Myocyte (in vitro differentiated cells): ENCODE data around the gene ZNF543. TPM values are rescaled to one million over a fixed set of nuclear protein-coding genes. Genes with fewer than 3 reads are reported as not detected.

Source experiments
- DNase-seq: peaks from one replicate; pipeline ENCODE4 v3.0.0-alpha.2; 2012; ENCODE audit warnings: low read depth
- total RNA-seq: library from RNA; depleted of rRNA; stranded (reverse); fragments of >200 nt; gene quantifications from 2 replicates; pipeline ENCODE4 v1.2.3, GENCODE V29; 2014

Gene ZNF543
- total RNA-seq, 1 donor from 2014 or later = 8.6 TPM

DNA sequence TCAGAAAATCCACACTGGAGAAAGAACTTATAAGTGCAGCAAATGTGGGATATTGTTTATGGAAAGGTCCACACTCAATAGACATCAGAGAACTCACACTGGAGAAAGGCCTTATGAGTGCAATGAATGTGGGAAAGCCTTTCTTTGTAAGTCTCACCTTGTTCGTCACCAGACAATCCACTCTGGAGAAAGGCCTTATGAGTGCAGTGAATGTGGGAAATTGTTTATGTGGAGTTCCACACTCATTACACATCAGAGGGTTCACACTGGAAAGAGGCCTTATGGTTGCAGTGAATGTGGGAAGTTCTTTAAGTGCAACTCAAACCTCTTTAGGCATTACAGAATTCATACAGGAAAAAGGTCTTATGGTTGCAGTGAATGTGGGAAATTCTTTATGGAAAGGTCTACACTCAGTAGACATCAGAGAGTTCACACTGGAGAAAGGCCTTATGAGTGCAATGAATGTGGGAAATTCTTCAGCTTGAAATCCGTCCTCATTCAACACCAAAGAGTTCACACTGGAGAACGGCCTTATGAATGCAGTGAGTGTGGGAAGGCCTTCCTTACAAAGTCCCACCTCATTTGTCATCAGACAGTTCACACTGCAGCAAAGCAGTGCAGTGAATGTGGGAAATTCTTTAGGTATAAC, 57.4 kb downstream of the ZNF543 start:
- DNase-seq = no peak

Other genes starting within 250 kb of the ZNF543 start
- gene USP29, start 200.5 kb upstream of the ZNF543 start, total RNA-seq = 0.05 TPM in 1 of 2 replicates, not detected in the other
- gene ZIM3, start 175.3 kb upstream of the ZNF543 start, total RNA-seq = not detected in 2 replicates
- not detected in 2 replicates for gene DUXA, start 153.0 kb upstream of the ZNF543 start, total RNA-seq
- 24.1 and 29.2 TPM in 2 replicates for gene ZNF264, start 129.0 kb upstream of the ZNF543 start, total RNA-seq
- gene AURKC, start 89.4 kb upstream of the ZNF543 start, total RNA-seq = not detected in 2 replicates
- 16.0 and 16.9 TPM in 2 replicates for gene ZNF805, start 79.8 kb upstream of the ZNF543 start, total RNA-seq
- gene ZNF460, start 40.0 kb upstream of the ZNF543 start, total RNA-seq = 59.7 and 69.2 TPM in 2 replicates
- 9.0 and 9.9 TPM in 2 replicates for gene ZNF304, start 30.8 kb downstream of the ZNF543 start, total RNA-seq
- 20.3 and 33.2 TPM in 2 replicates for gene TRAPPC2B, start 43.1 kb downstream of the ZNF543 start, total RNA-seq
- 3.0 and 4.1 TPM in 2 replicates for gene ZNF547, start 43.1 kb downstream of the ZNF543 start, total RNA-seq
- gene ZNF548, start 69.4 kb downstream of the ZNF543 start, total RNA-seq = 15.8 and 17.3 TPM in 2 replicates
- 5.2 and 9.8 TPM in 2 replicates for gene ZNF17, start 90.7 kb downstream of the ZNF543 start, total RNA-seq
- gene ZNF749, start 114.9 kb downstream of the ZNF543 start, total RNA-seq = 3.4 and 5.4 TPM in 2 replicates
- 0.36 and 1.0 TPM in 2 replicates for gene VN1R1, start 136.7 kb downstream of the ZNF543 start, total RNA-seq
- 22.8 and 33.6 TPM in 2 replicates for gene ZNF772, start 157.1 kb downstream of the ZNF543 start, total RNA-seq
- gene ZNF419, start 167.3 kb downstream of the ZNF543 start, total RNA-seq = 12.3 and 14.0 TPM in 2 replicates
- gene ZNF773, start 179.5 kb downstream of the ZNF543 start, total RNA-seq = 16.2 and 17.8 TPM in 2 replicates
- gene ZNF549, start 206.9 kb downstream of the ZNF543 start, total RNA-seq = 4.8 and 5.8 TPM in 2 replicates
- gene ZNF550, start 239.4 kb downstream of the ZNF543 start, total RNA-seq = 9.9 and 10.7 TPM in 2 replicates